ENCODE measurements around the gene GOLGA6L10.

The GOLGA6L10 gene

DNA sequence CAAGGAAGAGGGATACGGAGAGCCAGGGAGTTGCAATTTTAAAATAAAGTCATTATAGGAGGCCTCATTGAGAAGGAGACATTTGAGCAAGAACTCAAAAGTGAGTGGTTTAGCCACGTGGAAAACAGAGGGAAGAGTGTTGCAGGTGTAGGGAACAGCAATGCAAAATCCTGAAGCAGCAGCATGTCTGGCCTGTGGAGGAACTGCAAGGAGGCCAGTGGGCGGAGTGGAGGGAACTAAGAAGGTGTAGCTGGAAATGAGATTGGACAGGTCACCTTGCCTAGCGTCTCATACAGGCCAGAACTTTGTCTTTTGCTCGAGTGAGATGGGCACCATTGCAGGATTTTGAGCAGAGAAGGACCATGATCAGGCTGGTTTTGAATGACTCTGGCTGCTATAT lies 51.7 kb downstream of the GOLGA6L10 start:
- no peak for DNase-seq

DNA sequence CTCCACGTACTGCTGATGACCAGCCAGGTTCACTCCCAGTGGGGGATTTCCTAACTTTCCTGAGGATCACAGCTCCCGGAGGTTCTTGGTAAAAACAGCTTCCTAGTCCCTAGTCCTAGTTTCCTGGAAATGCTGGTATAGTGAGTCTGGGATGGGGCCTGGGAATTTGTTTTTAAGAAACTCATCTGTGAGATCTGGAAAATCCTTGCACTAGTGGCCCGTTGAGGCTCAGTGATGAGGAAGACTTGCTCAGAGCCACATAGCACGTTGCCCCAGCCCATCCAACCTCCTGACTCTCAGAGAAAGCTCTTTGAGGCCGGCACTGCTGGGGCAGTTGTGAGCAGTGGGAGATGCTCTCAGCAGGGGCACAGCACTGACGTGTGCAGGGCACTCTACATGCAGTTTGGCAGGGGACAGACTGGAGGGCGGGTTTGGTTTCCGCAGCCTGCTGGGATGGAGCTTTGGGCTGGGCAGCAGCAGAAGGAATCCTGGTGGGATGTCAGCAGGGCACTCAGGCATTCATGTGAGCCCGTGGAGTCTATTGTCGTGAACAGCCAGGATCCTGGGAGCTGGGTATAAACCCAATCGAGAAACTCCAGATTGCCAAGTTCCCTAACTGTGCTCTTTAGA lies 55.1 kb downstream of the GOLGA6L10 start:
- peak; percentile 28 for DNase-seq

DNA sequence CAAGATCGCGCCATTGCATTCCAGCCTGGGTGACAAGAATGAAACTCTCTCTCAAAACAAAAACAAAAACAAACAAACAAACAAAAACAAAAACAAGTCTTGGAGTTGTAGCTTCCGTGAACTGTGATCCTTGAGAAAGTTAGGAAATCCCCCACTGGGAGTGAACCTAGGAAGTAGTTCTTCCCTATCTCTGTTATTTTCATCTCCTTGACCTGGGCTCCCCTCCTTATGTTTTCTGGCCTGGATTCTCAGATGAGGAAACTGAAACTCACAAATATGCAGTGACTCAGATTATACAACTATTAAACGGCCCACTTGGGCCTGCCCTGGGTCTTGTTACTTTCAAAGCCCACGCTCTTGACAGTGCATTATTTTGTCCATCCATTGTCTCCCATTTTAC lies 57.0 kb downstream of the GOLGA6L10 start:
- DNase-seq, result no peak

Data from NCI-H345 (cell line).